SIG-M5 (cell line): Measurements from ENCODE around the gene KCNN1.
"Not testable (repeated sequence)": the region's sequence is repeated elsewhere in the genome, so short reads cannot be mapped to it uniquely, and the experiment has no call there.

Experiments used
- DNase-seq: peaks from one replicate; lab custom pipeline; 2025; lab: John Stamatoyannopoulos, UW

The KCNN1 gene

GRCh38 chr19:17966550-17967256, at the start of gene KCNN1:
Gene KCNN1 (plus strand): TSS chr19:17967107. CDS start chr19:17973889, 6,782 bp downstream.
- DNase-seq, result no peak

- not testable (repeated sequence) for DNase-seq
These were observed 48.8 kb upstream of the KCNN1 start for GRCh38 chr19:17918151-17918550.

- DNase-seq, result not testable (repeated sequence)
These were observed 47.8 kb upstream of the KCNN1 start for GRCh38 chr19:17919122-17919521.

GRCh38 chr19:17920527-17920926, 46.4 kb upstream of the KCNN1 start:
- DNase-seq, result no peak

GRCh38 chr19:17922138-17922537, 44.8 kb upstream of the KCNN1 start:
- DNase-seq, result no peak

GRCh38 chr19:17926044-17926443, 40.9 kb upstream of the KCNN1 start:
- no peak for DNase-seq

GRCh38 chr19:17929056-17929455, 37.9 kb upstream of the KCNN1 start:
- no peak for DNase-seq

GRCh38 chr19:17931532-17932191, 35.2 kb upstream of the KCNN1 start:
- DNase-seq, result no peak

- no peak for DNase-seq
These were observed 34.2 kb upstream of the KCNN1 start, which contains the start of gene CCDC124 for GRCh38 chr19:17932485-17933338. Gene CCDC124 (plus strand): TSS chr19:17933015. CDS start chr19:17936421, 3,406 bp downstream.

GRCh38 chr19:17933414-17934129, 33.3 kb upstream of the KCNN1 start:
- no peak for DNase-seq

- DNase-seq, result no peak
These were observed 30.5 kb upstream of the KCNN1 start for GRCh38 chr19:17936379-17936778.

GRCh38 chr19:17937371-17937900, 29.5 kb upstream of the KCNN1 start:
- no peak for DNase-seq

- no peak for DNase-seq
These were observed 28.6 kb upstream of the KCNN1 start for GRCh38 chr19:17938092-17938845.

- DNase-seq, result no peak
These were observed 24.7 kb upstream of the KCNN1 start for GRCh38 chr19:17942181-17942580.

GRCh38 chr19:17942582-17943273, 24.2 kb upstream of the KCNN1 start:
- DNase-seq, result no peak

GRCh38 chr19:17943274-17944221, 23.4 kb upstream of the KCNN1 start:
- no peak for DNase-seq

- no peak for DNase-seq
These were observed 22.6 kb upstream of the KCNN1 start for GRCh38 chr19:17944301-17944700.

GRCh38 chr19:17946965-17947784, 19.7 kb upstream of the KCNN1 start:
- DNase-seq, result no peak
